H1 (cell line): Measurements from ENCODE around the gene ARHGAP1. TPM values are rescaled to one million over a fixed set of nuclear protein-coding genes. Genes with fewer than 3 reads are reported as not detected.

Experiments used
- polyA plus RNA-seq, 7 experiments: library from polyadenylated mRNA; depleted of rRNA in 3 of 7; stranded (reverse) in 5 of 7; unstranded in 2 of 7; fragments of >200 nt in 5 of 7; fragments of 200-250 nt in 2 of 7; gene quantifications; 1 replicate in 5 of 7; 2 replicates in 1 of 7; 4 replicates in 1 of 7; pipeline versions ENCODE4 v1.2.1 to v1.2.3, GENCODE V29; 2011 to 2013; ENCODE audit warnings: missing spikeins in 2 of 7, mixed read lengths in 2 of 7
- total RNA-seq: library from RNA; stranded (reverse); fragmentation: NEBNext Ultra II Directional; extraction: Animal tissue kit (Norgen Biotek cat#: 25700); gene quantifications from 2 replicates; pipeline ENCODE4 v1.2.1, GENCODE V29; 2021
- TF ChIP-seq, protein P1 (sequence below): fragments of 300-600 bp; sonication (generic); IDR thresholded peaks from 2 replicates; pipeline ENCODE4 v1.7.1; 2012; ENCODE audit warnings: low read length, moderate library complexity, mild to moderate bottlenecking, inconsistent platforms; ENCODE audit not compliant: insufficient replicate concordance

Gene ARHGAP1
- total and polyA plus RNA-seq, 2 of the 8 experiments (the other 6 are each of a cell fraction or from before 2014, with no cell fraction given): 28.6 to 58.8 TPM

DNA sequence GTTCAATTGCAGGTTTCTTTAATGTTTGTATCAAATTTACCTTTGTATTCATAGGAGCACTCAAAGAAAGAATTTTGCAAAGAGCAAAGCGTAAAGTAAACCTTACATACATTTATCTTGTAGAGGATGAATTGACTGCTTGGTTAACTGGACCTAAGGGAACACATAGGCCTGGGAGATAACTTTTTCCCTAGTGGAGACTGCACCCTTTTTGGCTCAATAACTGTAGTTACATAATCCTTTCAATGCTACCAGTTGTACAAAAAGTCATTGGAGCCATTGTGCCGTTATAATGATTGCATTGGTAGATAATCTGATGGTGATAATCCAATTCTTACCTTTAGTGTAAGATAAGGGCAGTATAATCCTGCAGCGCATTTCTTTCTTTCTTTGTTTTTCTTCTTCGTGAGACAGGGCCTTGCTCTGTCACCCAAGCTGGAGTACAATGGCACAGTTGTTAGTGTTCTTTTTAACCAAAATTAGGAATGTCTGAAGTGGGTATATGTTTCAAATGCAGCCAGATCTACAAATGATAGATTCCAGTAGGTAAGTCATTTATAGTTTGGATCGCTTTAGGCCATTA, 64.8 kb downstream of the ARHGAP1 start (continued):
- TF ChIP-seq, protein P1, sequence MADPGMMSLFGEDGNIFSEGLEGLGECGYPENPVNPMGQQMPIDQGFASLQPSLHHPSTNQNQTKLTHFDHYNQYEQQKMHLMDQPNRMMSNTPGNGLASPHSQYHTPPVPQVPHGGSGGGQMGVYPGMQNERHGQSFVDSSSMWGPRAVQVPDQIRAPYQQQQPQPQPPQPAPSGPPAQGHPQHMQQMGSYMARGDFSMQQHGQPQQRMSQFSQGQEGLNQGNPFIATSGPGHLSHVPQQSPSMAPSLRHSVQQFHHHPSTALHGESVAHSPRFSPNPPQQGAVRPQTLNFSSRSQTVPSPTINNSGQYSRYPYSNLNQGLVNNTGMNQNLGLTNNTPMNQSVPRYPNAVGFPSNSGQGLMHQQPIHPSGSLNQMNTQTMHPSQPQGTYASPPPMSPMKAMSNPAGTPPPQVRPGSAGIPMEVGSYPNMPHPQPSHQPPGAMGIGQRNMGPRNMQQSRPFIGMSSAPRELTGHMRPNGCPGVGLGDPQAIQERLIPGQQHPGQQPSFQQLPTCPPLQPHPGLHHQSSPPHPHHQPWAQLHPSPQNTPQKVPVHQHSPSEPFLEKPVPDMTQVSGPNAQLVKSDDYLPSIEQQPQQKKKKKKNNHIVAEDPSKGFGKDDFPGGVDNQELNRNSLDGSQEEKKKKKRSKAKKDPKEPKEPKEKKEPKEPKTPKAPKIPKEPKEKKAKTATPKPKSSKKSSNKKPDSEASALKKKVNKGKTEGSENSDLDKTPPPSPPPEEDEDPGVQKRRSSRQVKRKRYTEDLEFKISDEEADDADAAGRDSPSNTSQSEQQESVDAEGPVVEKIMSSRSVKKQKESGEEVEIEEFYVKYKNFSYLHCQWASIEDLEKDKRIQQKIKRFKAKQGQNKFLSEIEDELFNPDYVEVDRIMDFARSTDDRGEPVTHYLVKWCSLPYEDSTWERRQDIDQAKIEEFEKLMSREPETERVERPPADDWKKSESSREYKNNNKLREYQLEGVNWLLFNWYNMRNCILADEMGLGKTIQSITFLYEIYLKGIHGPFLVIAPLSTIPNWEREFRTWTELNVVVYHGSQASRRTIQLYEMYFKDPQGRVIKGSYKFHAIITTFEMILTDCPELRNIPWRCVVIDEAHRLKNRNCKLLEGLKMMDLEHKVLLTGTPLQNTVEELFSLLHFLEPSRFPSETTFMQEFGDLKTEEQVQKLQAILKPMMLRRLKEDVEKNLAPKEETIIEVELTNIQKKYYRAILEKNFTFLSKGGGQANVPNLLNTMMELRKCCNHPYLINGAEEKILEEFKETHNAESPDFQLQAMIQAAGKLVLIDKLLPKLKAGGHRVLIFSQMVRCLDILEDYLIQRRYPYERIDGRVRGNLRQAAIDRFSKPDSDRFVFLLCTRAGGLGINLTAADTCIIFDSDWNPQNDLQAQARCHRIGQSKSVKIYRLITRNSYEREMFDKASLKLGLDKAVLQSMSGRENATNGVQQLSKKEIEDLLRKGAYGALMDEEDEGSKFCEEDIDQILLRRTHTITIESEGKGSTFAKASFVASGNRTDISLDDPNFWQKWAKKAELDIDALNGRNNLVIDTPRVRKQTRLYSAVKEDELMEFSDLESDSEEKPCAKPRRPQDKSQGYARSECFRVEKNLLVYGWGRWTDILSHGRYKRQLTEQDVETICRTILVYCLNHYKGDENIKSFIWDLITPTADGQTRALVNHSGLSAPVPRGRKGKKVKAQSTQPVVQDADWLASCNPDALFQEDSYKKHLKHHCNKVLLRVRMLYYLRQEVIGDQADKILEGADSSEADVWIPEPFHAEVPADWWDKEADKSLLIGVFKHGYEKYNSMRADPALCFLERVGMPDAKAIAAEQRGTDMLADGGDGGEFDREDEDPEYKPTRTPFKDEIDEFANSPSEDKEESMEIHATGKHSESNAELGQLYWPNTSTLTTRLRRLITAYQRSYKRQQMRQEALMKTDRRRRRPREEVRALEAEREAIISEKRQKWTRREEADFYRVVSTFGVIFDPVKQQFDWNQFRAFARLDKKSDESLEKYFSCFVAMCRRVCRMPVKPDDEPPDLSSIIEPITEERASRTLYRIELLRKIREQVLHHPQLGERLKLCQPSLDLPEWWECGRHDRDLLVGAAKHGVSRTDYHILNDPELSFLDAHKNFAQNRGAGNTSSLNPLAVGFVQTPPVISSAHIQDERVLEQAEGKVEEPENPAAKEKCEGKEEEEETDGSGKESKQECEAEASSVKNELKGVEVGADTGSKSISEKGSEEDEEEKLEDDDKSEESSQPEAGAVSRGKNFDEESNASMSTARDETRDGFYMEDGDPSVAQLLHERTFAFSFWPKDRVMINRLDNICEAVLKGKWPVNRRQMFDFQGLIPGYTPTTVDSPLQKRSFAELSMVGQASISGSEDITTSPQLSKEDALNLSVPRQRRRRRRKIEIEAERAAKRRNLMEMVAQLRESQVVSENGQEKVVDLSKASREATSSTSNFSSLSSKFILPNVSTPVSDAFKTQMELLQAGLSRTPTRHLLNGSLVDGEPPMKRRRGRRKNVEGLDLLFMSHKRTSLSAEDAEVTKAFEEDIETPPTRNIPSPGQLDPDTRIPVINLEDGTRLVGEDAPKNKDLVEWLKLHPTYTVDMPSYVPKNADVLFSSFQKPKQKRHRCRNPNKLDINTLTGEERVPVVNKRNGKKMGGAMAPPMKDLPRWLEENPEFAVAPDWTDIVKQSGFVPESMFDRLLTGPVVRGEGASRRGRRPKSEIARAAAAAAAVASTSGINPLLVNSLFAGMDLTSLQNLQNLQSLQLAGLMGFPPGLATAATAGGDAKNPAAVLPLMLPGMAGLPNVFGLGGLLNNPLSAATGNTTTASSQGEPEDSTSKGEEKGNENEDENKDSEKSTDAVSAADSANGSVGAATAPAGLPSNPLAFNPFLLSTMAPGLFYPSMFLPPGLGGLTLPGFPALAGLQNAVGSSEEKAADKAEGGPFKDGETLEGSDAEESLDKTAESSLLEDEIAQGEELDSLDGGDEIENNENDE: no peak
